Activated CD4-positive, alpha-beta T cell treated with anti-CD3 and anti-CD28 coated beads for 36 hours (primary cell): ENCODE results near the gene DAB1. TPM values are rescaled to one million over a fixed set of nuclear protein-coding genes. Genes with fewer than 3 reads are reported as not detected.

Experiments used
- ATAC-seq: fragments of 200-7000 bp; cut with Tn5 transposase; one replicate; pipeline ENCODE4 v1.10.0; 2021; ENCODE audit warnings: mild to moderate bottlenecking, moderate library complexity
- CTCF ChIA-PET: fragments of 350-600 bp; sonication (Branson Sonifier 250); formaldehyde crosslinking; loops from one replicate; lab custom pipeline; 2021; ENCODE audit warnings: antibody characterized with exemption; lab: Charles Lee
- POLR2A ChIA-PET: fragments of 350-600 bp; sonication (Branson Sonifier 250); formaldehyde crosslinking; loops from one replicate; lab custom pipeline; 2021; ENCODE audit warnings: antibody characterized with exemption, inconsistent platforms; lab: Charles Lee
- DNase-seq: peaks from one replicate; pipeline ENCODE4 v3.0.0-alpha.2; 2020
- H3K27ac Mint-ChIP-seq: one replicate; pipeline ENCODE4 v1.8.0; 2021; ENCODE audit warnings: mixed read lengths
- H3K27me3 Mint-ChIP-seq: one replicate; pipeline ENCODE4 v1.8.0; 2021; ENCODE audit warnings: mixed read lengths
- H3K36me3 Mint-ChIP-seq: one replicate; pipeline ENCODE4 v1.8.0; 2021; ENCODE audit warnings: low read depth, mixed read lengths
- H3K4me1 Mint-ChIP-seq: one replicate; pipeline ENCODE4 v1.8.0; 2021; ENCODE audit warnings: mixed read lengths
- H3K4me3 Mint-ChIP-seq: one replicate; pipeline ENCODE4 v1.8.0; 2021; ENCODE audit warnings: mild to moderate bottlenecking, moderate library complexity, mixed read lengths
- H3K9me3 Mint-ChIP-seq: one replicate; pipeline ENCODE4 v1.8.0; 2021; ENCODE audit warnings: low read depth, mixed read lengths
- intact Hi-C, 2 experiments: fragments of 100-400 bp; cut with DNase I in 1 of 2; cut with micrococcal nuclease in 1 of 2; formaldehyde crosslinking; loops; one replicate each; pipeline versions ENCODE4 v1.14.2 to v1.15.1; 2022 to 2024; cut with DNase I, micrococcal nuclease
- total RNA-seq, 2 experiments: library from RNA; stranded (reverse); gene quantifications; one replicate each; pipeline ENCODE4 v1.2.3, GENCODE V29; 2021

Gene DAB1
- total RNA-seq: under 1 TPM in 1 of 2 experiments, not detected in 1; 0.11 TPM

DNA sequence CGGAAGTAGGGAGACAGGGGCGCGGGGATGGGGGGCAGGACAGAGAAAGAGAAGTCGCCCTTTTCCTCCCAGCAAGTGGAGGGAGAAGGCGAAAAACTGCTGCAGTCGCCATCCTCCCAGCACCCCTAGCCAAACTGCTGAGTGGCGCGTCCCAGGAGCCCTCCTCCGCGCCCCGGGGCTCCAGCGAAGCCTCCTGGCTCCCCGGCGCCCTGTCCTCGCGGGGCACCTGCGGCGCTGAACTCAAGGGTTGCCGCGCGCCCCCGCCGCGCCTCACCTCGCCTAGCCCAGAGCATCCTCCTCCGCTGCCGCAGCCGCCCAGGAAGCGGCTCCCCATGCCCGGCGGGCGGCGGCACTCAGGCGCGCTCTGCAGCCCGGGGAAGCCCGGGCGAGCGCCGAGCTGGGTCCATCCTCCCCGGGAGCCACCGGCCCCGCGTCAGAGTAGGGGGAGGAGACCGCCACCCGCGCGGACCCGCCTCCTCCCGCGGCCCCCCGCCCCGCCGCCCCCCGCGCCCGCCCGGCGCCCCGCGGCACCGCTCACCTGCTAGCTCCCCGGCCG is at the start of gene DAB1:
TSS of gene DAB1 (minus strand) at position 405 of the 556 bp plus-strand sequence. CDS start 133,030 bp downstream, outside the sequence.
- Mint-ChIP-seq H3K9me3 (no peaks in the 10 kb centered on the region), H3K27me3 (peaks cover 59% of the 10 kb centered on the region), H3K36me3 (no peaks in the 10 kb centered on the region), H3K4me3 (peak within 1 kb of the TSS; percentile 15), H3K27ac (no peak within 1 kb of the TSS), H3K4me1 (peaks cover 5% of the 10 kb centered on the region)
- intact Hi-C loops: no loop called here
- ChIA-PET POLR2A (no interaction called here), CTCF (no interaction called here)
- peak; percentile 33 for DNase-seq
- ATAC-seq: peak; percentile 42

DNA sequence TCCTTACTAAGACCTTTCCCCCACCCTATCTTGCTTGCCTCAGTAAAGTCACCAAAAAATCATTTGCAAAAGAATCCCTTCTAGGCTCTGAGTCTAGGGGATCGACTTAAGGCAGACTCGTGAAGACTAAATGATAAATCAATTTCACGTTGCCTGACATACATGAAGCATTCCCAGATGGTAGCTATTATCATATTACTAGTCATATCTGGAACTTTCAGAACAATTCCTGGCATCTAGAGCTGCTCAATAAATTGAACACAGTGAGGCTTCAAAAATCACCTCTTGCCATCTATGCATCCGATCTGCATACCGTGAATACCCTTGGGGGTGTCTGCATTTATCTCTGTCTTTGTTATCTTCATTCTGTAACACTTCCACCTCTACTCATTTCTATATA is 49.6 kb upstream of the DAB1 start:
- ATAC-seq (no peak), DNase-seq (no peak)
- Mint-ChIP-seq H3K4me3 (no peak overlapping the region), H3K27ac (no peak overlapping the region), H3K27me3 (peaks cover 1% of the 10 kb centered on the region), H3K9me3 (no peaks in the 10 kb centered on the region), H3K36me3 (no peaks in the 10 kb centered on the region), H3K4me1 (no peaks in the 10 kb centered on the region)
- intact Hi-C loops: no loop called here
- CTCF ChIA-PET: no interaction called here
- POLR2A ChIA-PET: no interaction called here

DNA sequence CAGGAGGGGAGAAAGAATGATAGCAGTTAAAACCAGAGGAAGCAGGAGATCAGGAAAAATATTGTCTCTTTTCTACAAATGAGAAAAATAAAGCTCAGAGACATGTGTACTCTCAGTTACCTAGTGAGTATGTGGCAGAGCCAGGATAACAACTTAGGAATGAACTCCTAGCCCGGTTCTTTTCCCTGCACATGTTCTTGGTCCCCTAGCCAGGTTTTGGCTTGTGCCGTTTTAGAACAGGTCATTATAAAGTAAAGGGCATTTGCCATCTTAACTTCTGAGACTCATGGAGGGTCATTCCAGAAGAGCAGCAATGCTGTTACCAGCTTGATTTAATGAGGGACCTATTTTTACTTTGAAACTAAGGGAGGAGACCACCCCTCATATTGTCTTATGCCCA is 48.1 kb upstream of the DAB1 start:
- H3K36me3 Mint-ChIP-seq: no peaks in the 10 kb centered on the region
- ChIA-PET POLR2A (no interaction called here), CTCF (interaction anchor here (0.7 kb wide), 1 partner anchor 548 kb away, joined by 3 read pairs; no protein-coding TSS in a partner anchor)
- ATAC-seq: no peak
- no peak overlapping the region for H3K27ac Mint-ChIP-seq
- no peaks in the 10 kb centered on the region for H3K9me3 Mint-ChIP-seq
- intact Hi-C loops: no loop called here
- peaks cover 4% of the 10 kb centered on the region for H3K27me3 Mint-ChIP-seq
- DNase-seq: no peak
- H3K4me1 Mint-ChIP-seq: no peaks in the 10 kb centered on the region
- H3K4me3 Mint-ChIP-seq: no peak overlapping the region

DNA sequence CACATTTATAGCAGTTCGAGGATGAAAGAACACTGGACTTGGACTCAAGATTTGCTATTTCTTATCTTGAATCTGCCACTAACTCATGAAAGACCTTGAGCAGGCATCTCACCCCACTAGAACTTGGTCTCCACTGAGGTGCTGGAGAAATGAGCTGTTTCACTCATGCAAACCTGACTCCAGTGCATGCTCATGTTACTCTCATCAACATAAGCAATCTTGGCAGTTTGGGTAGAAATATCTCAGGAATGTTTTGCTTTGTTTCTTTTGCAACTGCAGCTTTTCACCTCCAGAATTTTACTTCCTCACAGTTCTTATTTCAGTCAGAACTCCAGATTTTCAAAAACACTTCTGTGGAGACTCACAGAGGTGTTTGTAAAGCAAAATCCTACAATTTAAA is 46.2 kb upstream of the DAB1 start:
- POLR2A ChIA-PET: no interaction called here
- CTCF ChIA-PET: interaction anchor here (0.8 kb wide), 2 partner anchors 29 to 459 kb away, joined by 3 read pairs; no protein-coding TSS in a partner anchor
- intact Hi-C loops: no loop called here
- no peaks in the 10 kb centered on the region for H3K36me3 Mint-ChIP-seq
- H3K27me3 Mint-ChIP-seq: peaks cover 3% of the 10 kb centered on the region
- no peak overlapping the region for H3K27ac Mint-ChIP-seq
- no peaks in the 10 kb centered on the region for H3K4me1 Mint-ChIP-seq
- DNase-seq (no peak), ATAC-seq (no peak)
- H3K9me3 Mint-ChIP-seq: no peaks in the 10 kb centered on the region
- no peak overlapping the region for H3K4me3 Mint-ChIP-seq

DNA sequence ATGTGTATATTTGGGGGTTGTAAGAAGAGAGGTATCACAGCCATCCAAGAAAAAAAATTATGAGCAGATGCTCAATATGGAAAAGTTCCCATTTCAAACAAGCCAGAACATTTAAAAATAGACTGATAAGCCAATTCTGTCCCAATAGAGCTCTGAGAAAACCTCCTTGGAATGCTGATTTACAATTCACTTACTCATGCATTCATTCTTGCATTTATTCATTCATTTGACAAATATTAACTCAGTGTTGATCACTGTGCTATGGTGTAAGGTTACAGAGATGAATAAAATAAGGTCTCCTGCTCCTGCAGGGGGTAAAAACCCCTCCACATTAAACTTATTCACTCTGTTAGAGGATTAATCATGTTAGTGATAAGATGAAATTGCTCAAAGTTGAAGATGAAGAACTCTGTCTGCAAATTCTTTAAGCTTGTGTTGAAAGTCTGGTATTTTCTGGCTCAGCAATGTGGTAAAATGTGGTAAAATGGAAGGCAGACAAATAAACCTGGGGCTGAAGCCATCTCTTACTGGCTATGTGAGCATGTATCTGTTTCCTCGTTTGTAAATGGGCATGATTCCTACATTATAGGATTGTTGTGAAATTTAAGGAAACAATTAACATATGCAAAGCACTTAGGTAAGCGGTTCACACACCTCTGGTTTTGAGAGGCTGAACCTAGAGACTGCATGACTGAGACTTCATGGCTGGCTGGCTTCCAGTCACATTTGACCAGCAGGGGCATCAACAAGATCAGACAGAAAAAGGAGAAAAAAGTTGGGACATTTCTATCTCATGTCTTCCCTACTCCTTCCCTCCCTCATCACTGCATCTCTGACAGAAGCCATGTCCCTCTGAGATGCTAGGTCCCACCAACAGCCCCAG is 45.0 kb upstream of the DAB1 start:
- ChIA-PET CTCF (interaction anchor here (0.7 to 0.8 kb wide), 3 partner anchors 27 to 727 kb away, joined by 3 to 4 read pairs (median 3); no protein-coding TSS in a partner anchor), POLR2A (no interaction called here)
- Mint-ChIP-seq H3K9me3 (no peaks in the 10 kb centered on the region), H3K36me3 (no peaks in the 10 kb centered on the region), H3K4me3 (no peak overlapping the region), H3K27ac (no peak overlapping the region), H3K4me1 (no peaks in the 10 kb centered on the region), H3K27me3 (peaks cover 6% of the 10 kb centered on the region)
- intact Hi-C loops: no loop called here
- no peak for DNase-seq
- ATAC-seq: no peak

DNA sequence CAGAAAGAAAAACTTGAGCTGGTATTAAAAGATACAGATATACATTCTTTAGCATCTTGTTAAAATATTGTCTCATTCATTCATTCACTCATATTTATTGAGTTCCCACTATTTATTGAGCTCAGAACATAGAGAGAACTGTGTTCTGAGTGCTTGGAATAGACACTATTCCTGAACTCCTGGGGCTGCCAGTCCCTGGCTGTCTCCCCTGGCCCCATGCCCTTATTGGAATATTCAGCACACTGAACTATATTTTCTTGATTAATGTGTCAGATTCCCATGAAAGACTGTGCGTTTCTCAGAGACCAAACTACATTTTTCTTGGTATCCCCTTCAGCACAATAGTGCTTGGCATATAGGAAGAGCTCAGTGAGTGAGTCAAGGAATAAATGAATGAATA is 44.0 kb upstream of the DAB1 start:
- ATAC-seq (no peak), DNase-seq (no peak)
- POLR2A ChIA-PET: no interaction called here
- CTCF ChIA-PET: interaction anchor here (0.7 kb wide), 1 partner anchor 728 kb away, joined by 4 read pairs; no protein-coding TSS in a partner anchor
- H3K4me1 Mint-ChIP-seq: no peaks in the 10 kb centered on the region
- H3K27ac Mint-ChIP-seq: no peak overlapping the region
- no peak overlapping the region for H3K4me3 Mint-ChIP-seq
- H3K36me3 Mint-ChIP-seq: no peaks in the 10 kb centered on the region
- H3K9me3 Mint-ChIP-seq: no peaks in the 10 kb centered on the region
- intact Hi-C loops: no loop called here
- H3K27me3 Mint-ChIP-seq: peaks cover 8% of the 10 kb centered on the region

DNA sequence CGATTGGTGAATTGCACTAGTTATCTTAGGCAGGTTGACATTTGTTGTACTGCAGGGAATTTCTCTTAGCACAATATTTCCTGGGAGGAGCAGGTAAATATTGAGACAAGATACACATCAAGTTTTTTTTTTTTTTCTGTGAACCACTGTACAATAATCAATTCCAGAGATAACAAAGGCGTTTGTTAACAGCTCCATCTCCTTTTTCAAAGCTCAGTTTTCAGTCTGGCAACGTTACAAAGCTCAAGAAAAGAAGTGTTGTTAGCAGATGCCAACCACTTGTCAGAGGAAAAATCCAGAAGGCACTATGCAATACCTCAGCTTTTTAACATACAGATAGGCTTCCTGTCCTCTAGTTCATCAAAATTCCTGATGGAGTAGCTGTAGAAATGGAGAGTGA is 40.9 kb upstream of the DAB1 start:
- intact Hi-C loops: no loop called here
- POLR2A ChIA-PET: no interaction called here
- Mint-ChIP-seq H3K36me3 (no peaks in the 10 kb centered on the region), H3K27me3 (peaks cover 8% of the 10 kb centered on the region), H3K27ac (no peak overlapping the region), H3K4me1 (no peaks in the 10 kb centered on the region), H3K9me3 (no peaks in the 10 kb centered on the region), H3K4me3 (no peak overlapping the region)
- ATAC-seq (no peak), DNase-seq (no peak)
- CTCF ChIA-PET: no interaction called here

DNA sequence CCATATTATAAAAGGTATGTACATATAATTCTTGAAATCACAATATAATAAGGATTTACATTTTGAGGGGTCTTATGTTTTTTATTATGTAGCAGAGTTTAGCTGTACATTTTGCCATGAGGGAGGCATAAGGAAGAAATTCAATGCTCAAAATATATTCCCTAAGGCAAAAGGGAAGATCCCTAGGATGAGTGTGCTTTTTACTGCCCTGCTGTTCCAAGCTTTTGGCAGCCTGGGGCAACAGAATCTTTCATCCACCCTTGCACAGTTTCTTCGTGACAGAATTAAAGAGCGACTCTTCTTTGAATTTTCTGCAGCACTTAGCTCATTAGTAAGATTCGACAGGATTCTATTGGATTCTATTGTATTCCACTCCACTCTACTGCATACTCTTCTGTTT is 39.5 kb upstream of the DAB1 start:
- ChIA-PET CTCF (interaction anchor here (1.1 kb wide), 1 partner anchor 12 kb away, joined by 3 read pairs; no protein-coding TSS in a partner anchor), POLR2A (no interaction called here)
- ATAC-seq (no peak), DNase-seq (no peak)
- Mint-ChIP-seq H3K9me3 (no peaks in the 10 kb centered on the region), H3K4me3 (no peak overlapping the region), H3K27ac (no peak overlapping the region), H3K4me1 (no peaks in the 10 kb centered on the region), H3K36me3 (no peaks in the 10 kb centered on the region), H3K27me3 (peaks cover 8% of the 10 kb centered on the region)
- intact Hi-C loops: no loop called here

DNA sequence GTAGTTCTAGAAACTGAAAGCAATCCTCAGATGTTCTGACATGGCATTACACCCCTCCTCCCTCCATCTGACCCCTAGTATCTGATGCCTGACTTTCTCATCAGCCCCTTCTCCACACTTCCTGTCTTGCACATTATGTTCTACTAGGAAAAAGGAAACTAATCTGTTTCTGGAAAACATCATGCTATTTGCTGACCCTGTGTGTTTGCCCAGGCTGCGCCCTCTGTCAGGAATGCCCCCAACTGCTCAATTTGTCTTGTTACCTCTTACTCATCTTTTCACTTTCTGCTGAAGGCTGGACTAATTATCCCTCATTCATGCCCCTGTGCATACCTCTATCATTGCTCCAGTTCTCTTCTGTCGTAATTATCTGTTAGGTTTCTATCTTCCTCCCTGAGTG is 37.5 kb upstream of the DAB1 start:
- ChIA-PET POLR2A (no interaction called here), CTCF (no interaction called here)
- H3K4me3 Mint-ChIP-seq: no peak overlapping the region
- peaks cover 5% of the 10 kb centered on the region for H3K27me3 Mint-ChIP-seq
- ATAC-seq (no peak), DNase-seq (no peak)
- H3K9me3 Mint-ChIP-seq: peaks cover 6% of the 10 kb centered on the region
- no peaks in the 10 kb centered on the region for H3K4me1 Mint-ChIP-seq
- no peaks in the 10 kb centered on the region for H3K36me3 Mint-ChIP-seq
- H3K27ac Mint-ChIP-seq: no peak overlapping the region
- intact Hi-C loops: no loop called here

DNA sequence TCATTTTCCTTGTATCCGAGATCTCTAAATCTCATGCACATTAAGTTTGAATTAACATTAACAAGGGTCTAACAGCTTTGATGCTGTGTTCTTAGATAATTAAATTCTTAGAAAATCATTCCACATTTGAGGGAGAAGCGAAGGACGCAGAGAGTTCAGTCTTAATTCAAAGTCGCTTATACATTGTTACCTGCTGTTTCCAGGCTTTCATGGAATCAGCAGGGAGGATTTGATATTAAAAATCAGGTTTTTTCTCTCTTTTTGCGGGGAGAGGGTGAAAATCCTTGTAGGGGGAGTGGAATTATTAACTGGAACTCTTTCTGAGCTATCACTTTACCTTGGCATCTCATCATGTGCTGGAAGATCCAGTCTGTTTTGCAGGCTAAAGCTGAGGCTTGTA is 27.7 kb upstream of the DAB1 start:
- POLR2A ChIA-PET: no interaction called here
- intact Hi-C loops: no loop called here
- H3K9me3 Mint-ChIP-seq: no peaks in the 10 kb centered on the region
- no peak overlapping the region for H3K4me3 Mint-ChIP-seq
- H3K36me3 Mint-ChIP-seq: no peaks in the 10 kb centered on the region
- H3K27ac Mint-ChIP-seq: no peak overlapping the region
- CTCF ChIA-PET: interaction anchor here (1.6 kb wide), 1 partner anchor 12 kb away, joined by 3 read pairs; no protein-coding TSS in a partner anchor
- no peaks in the 10 kb centered on the region for H3K4me1 Mint-ChIP-seq
- ATAC-seq (no peak), DNase-seq (no peak)
- H3K27me3 Mint-ChIP-seq: peaks cover 7% of the 10 kb centered on the region

DNA sequence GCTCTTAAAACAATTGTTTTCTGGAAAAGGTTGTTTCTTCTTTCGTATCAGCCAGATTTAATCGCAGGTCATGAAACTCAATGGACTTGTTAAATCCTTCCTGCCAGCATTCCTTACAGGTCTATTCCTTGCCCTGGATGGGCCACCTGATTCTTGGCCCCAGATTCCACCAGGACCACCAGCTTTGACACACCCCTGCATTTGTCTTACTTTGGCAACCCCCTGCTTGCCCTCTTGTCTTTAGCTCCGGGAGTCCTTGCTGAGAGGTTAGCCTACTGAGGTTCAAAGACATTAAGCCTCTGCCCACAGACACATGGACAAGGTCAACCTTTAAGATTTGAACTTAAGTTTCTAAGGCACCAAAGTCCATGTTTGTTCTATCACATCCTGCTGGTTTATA is 27.1 kb upstream of the DAB1 start:
- ATAC-seq (no peak), DNase-seq (no peak)
- POLR2A ChIA-PET: no interaction called here
- Mint-ChIP-seq H3K27ac (no peak overlapping the region), H3K9me3 (no peaks in the 10 kb centered on the region), H3K4me1 (no peaks in the 10 kb centered on the region), H3K27me3 (peaks cover 7% of the 10 kb centered on the region), H3K4me3 (no peak overlapping the region), H3K36me3 (no peaks in the 10 kb centered on the region)
- CTCF ChIA-PET: interaction anchor here (1.6 kb wide), 1 partner anchor 13 kb away, joined by 3 read pairs; no protein-coding TSS in a partner anchor
- intact Hi-C loops: no loop called here

DNA sequence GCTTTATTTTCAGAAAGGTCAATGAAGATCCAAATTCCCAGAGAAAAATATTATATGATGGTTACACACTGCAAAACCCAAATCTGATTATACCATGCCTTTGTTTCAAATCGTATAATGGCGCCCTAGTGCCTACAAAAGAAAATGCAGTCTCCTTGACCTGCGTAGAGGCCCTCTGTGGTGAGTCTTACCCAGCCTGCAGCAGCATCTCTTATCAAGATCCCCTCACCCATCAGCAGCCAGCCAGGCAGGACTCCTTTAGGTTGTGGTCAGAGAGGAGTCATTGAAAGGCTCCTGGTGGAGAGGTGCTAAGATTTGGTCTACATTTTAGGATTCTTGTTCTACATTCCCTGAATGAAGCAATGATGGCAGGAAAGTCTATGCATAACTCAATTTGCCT is 23.7 kb upstream of the DAB1 start:
- intact Hi-C loops: no loop called here
- no peak for DNase-seq
- H3K36me3 Mint-ChIP-seq: no peaks in the 10 kb centered on the region
- H3K9me3 Mint-ChIP-seq: no peaks in the 10 kb centered on the region
- H3K4me3 Mint-ChIP-seq: no peak overlapping the region
- no peaks in the 10 kb centered on the region for H3K4me1 Mint-ChIP-seq
- H3K27me3 Mint-ChIP-seq: peaks cover 13% of the 10 kb centered on the region
- ChIA-PET POLR2A (no interaction called here), CTCF (no interaction called here)
- ATAC-seq: no peak
- H3K27ac Mint-ChIP-seq: no peak overlapping the region
